ENCODE measurements around the gene C1QA. TPM values are rescaled to one million over a fixed set of nuclear protein-coding genes. Genes with fewer than 3 reads are reported as not detected.

C1QA gene
- polyA plus RNA-seq, 1 donor (not counting 4 experiments of a cell fraction or from before 2014, with no cell fraction given) = not detected

GRCh38 chr1:22619252-22619651, 17.2 kb upstream of the C1QA start:
- Histone ChIP-seq H3K4me1 (ENCODE audit: control insufficient read depth, extremely low read depth, insufficient read depth, low read length) (no peaks in the 10 kb centered on the region), H3K4me3 (ENCODE audit: control insufficient read depth in 2 of 3, extremely low read depth in 1 of 3, insufficient read depth in 2 of 3, low read depth in 1 of 3, low read length in 3 of 3) (no peak overlapping the region), H3K9ac (ENCODE audit: control insufficient read depth, extremely low read depth, insufficient read depth, low read length) (no peak overlapping the region), H4K20me1 (ENCODE audit: control insufficient read depth, extremely low read depth, insufficient read depth, low read length) (no peaks in the 10 kb centered on the region), H3K4me2 (ENCODE audit: control insufficient read depth, extremely low read depth, insufficient read depth, low read depth, low read length) (no peak overlapping the region), H3K36me3 (ENCODE audit: control insufficient read depth in 2 of 2, extremely low read depth in 1 of 2, insufficient read depth in 2 of 2, low read length in 2 of 2) (no peaks in the 10 kb centered on the region), H3K27ac (ENCODE audit: control insufficient read depth, insufficient read depth, low read length) (no peak overlapping the region), H3K9me3 (ENCODE audit: control insufficient read depth, low read depth, low read length) (no peaks in the 10 kb centered on the region), H3K79me2 (ENCODE audit: control insufficient read depth, insufficient read depth, low read length) (no peaks in the 10 kb centered on the region), H3K9me1 (ENCODE audit: control insufficient read depth, extremely low read depth, insufficient read depth, low read length) (no peaks in the 10 kb centered on the region), H3K27me3 (ENCODE audit: control insufficient read depth, extremely low read depth, insufficient read depth, low read length) (peaks cover 36% of the 10 kb centered on the region), H2AFZ (ENCODE audit: control insufficient read depth, low read length) (no peak overlapping the region)
- TF ChIP-seq CTCF (optimal IDR thresholded peaks at IDR 0.05 in 1 of 3, IDR thresholded peaks at IDR 0.05 in 1 of 3, conservative IDR thresholded peaks at IDR 0.05 in 1 of 3; ENCODE audit: extremely low read depth in 1 of 3, insufficient read depth in 2 of 3, low read length in 3 of 3) = no peak
- TF ChIP-seq EZH2 (IDR thresholded peaks at IDR 0.05; ENCODE audit: low read length) = no peak
- FAIRE-seq (no peak), DNase-seq (ENCODE audit: low read depth, low spot score) (no peak)
- dilution Hi-C loops (cut with MboI; ENCODE audit: extremely low pct_ligation_motif_present, low sequenced_read_pairs) = no loop called here

GRCh38 chr1:22619798-22620197, 16.6 kb upstream of the C1QA start:
- no peaks in the 10 kb centered on the region for H4K20me1 ChIP-seq (ENCODE audit: control insufficient read depth, extremely low read depth, insufficient read depth, low read length)
- DNase-seq (ENCODE audit: low read depth, low spot score) (no peak), FAIRE-seq (no peak)
- H3K9me3 ChIP-seq (ENCODE audit: control insufficient read depth, low read depth, low read length) = no peaks in the 10 kb centered on the region
- H3K36me3 ChIP-seq (ENCODE audit: control insufficient read depth in 2 of 2, extremely low read depth in 1 of 2, insufficient read depth in 2 of 2, low read length in 2 of 2) = no peaks in the 10 kb centered on the region
- no peak overlapping the region for H2AFZ ChIP-seq (ENCODE audit: control insufficient read depth, low read length)
- no peak overlapping the region for H3K9ac ChIP-seq (ENCODE audit: control insufficient read depth, extremely low read depth, insufficient read depth, low read length)
- no peaks in the 10 kb centered on the region for H3K79me2 ChIP-seq (ENCODE audit: control insufficient read depth, insufficient read depth, low read length)
- H3K9me1 ChIP-seq (ENCODE audit: control insufficient read depth, extremely low read depth, insufficient read depth, low read length) = no peaks in the 10 kb centered on the region
- H3K27me3 ChIP-seq (ENCODE audit: control insufficient read depth, extremely low read depth, insufficient read depth, low read length) = peaks cover 35% of the 10 kb centered on the region
- no peaks in the 10 kb centered on the region for H3K4me1 ChIP-seq (ENCODE audit: control insufficient read depth, extremely low read depth, insufficient read depth, low read length)
- TF ChIP-seq EZH2 (IDR thresholded peaks at IDR 0.05; ENCODE audit: low read length) = no peak
- TF ChIP-seq CTCF (optimal IDR thresholded peaks at IDR 0.05 in 1 of 3, IDR thresholded peaks at IDR 0.05 in 1 of 3, conservative IDR thresholded peaks at IDR 0.05 in 1 of 3; ENCODE audit: extremely low read depth in 1 of 3, insufficient read depth in 2 of 3, low read length in 3 of 3) = no peak
- no peak overlapping the region for H3K4me3 ChIP-seq (ENCODE audit: control insufficient read depth in 2 of 3, extremely low read depth in 1 of 3, insufficient read depth in 2 of 3, low read depth in 1 of 3, low read length in 3 of 3)
- H3K27ac ChIP-seq (ENCODE audit: control insufficient read depth, insufficient read depth, low read length) = no peak overlapping the region
- H3K4me2 ChIP-seq (ENCODE audit: control insufficient read depth, extremely low read depth, insufficient read depth, low read depth, low read length) = no peak overlapping the region
- dilution Hi-C loops (cut with MboI; ENCODE audit: extremely low pct_ligation_motif_present, low sequenced_read_pairs) = no loop called here

Measured in keratinocyte (primary cell).